Mesenchymal stem cell (in vitro differentiated cells and primary cell): Measurements from ENCODE around the gene RNF212B.

Experiments used
- DNase-seq: peaks from one replicate; pipeline ENCODE4 v3.0.0-alpha.2; 2013
- H2AFZ ChIP-seq: one replicate; pipeline ENCODE4 v1.6.1; 2013; ENCODE audit warnings: low read depth, mild to moderate bottlenecking, control low read depth, inconsistent platforms, low read length, moderate library complexity
- H2AK5ac ChIP-seq: 2 replicates; pipeline ENCODE4 v1.6.1; 2013; ENCODE audit warnings: low read length, moderate library complexity, mild to moderate bottlenecking, inconsistent platforms; ENCODE audit not compliant: severe bottlenecking
- H2BK120ac ChIP-seq: one replicate; pipeline ENCODE4 v1.6.1; 2013; ENCODE audit warnings: low read depth, mild to moderate bottlenecking, inconsistent platforms, low read length, moderate library complexity
- H2BK12ac ChIP-seq, 2 experiments: one replicate each; pipeline ENCODE4 v1.6.1; 2013; ENCODE audit warnings: inconsistent platforms in 2 of 2, low read length in 2 of 2, mild to moderate bottlenecking in 2 of 2, moderate library complexity in 2 of 2, control low read depth in 1 of 2
- H2BK15ac ChIP-seq: one replicate; pipeline ENCODE4 v1.6.1; 2013; ENCODE audit warnings: mild to moderate bottlenecking, low read depth, inconsistent platforms; ENCODE audit not compliant: poor library complexity, severe bottlenecking
- H2BK5ac ChIP-seq: 2 replicates; pipeline ENCODE4 v1.6.1; 2013; ENCODE audit warnings: low read depth, mild to moderate bottlenecking, low read length, control low read depth, inconsistent platforms; ENCODE audit not compliant: poor library complexity, severe bottlenecking
- H3K14ac ChIP-seq, 2 experiments: one replicate each; pipeline ENCODE4 v1.6.1; 2013; ENCODE audit warnings: inconsistent platforms in 2 of 2, low read length in 2 of 2, control low read depth in 1 of 2, mild to moderate bottlenecking in 1 of 2, moderate library complexity in 1 of 2
- H3K18ac ChIP-seq, 2 experiments: one replicate each; pipeline ENCODE4 v1.6.1; 2013; ENCODE audit warnings: inconsistent platforms in 2 of 2, low read length in 2 of 2, control low read depth in 1 of 2, low read depth in 1 of 2, mild to moderate bottlenecking in 1 of 2
- H3K23ac ChIP-seq, 2 experiments: one replicate each; pipeline ENCODE4 v1.6.1; 2013; ENCODE audit warnings: inconsistent platforms in 2 of 2, low read length in 2 of 2, mild to moderate bottlenecking in 2 of 2, moderate library complexity in 2 of 2, control low read depth in 1 of 2
- H3K27ac ChIP-seq: 2 replicates; pipeline ENCODE4 v1.5.1; 2013; ENCODE audit warnings: mild to moderate bottlenecking, moderate library complexity, low read length, control low read depth, inconsistent platforms; ENCODE audit not compliant: poor library complexity, severe bottlenecking
- H3K27me3 ChIP-seq, 2 experiments: 2 replicates each; pipeline versions ENCODE4 v1.6.1 to v1.7.0; 2013; ENCODE audit warnings: low read length in 2 of 2, mild to moderate bottlenecking in 2 of 2, moderate library complexity in 2 of 2, control low read depth in 1 of 2, inconsistent platforms in 1 of 2; ENCODE audit not compliant: control insufficient read depth in 1 of 2, insufficient read depth in 1 of 2
- H3K36me3 ChIP-seq, 2 experiments: 2 replicates each; pipeline versions ENCODE4 v1.6.1 to v1.7.0; 2013; ENCODE audit warnings: low read length in 2 of 2, control low read depth in 1 of 2, inconsistent platforms in 1 of 2, low read depth in 1 of 2, mild to moderate bottlenecking in 1 of 2; ENCODE audit not compliant: insufficient read depth in 2 of 2, control insufficient read depth in 1 of 2
- H3K4ac ChIP-seq, 2 experiments: one replicate each; pipeline ENCODE4 v1.6.1; 2013; ENCODE audit warnings: inconsistent platforms in 2 of 2, low read length in 2 of 2, mild to moderate bottlenecking in 2 of 2, moderate library complexity in 2 of 2, control low read depth in 1 of 2, low read depth in 1 of 2
- H3K4me1 ChIP-seq: 2 replicates; pipeline ENCODE4 v1.6.1; 2013; ENCODE audit warnings: low read depth, low read length, control low read depth; ENCODE audit not compliant: control insufficient read depth, insufficient read depth
- H3K4me2 ChIP-seq: 2 replicates; pipeline ENCODE4 v1.6.1; 2013; ENCODE audit warnings: low read length, mild to moderate bottlenecking, inconsistent platforms; ENCODE audit not compliant: poor library complexity, severe bottlenecking
- H3K4me3 ChIP-seq, 2 experiments: 2 replicates each; pipeline versions ENCODE4 v1.5.1 to v1.7.0; 2013; ENCODE audit warnings: low read length in 2 of 2, mild to moderate bottlenecking in 2 of 2, control low read depth in 1 of 2, low read depth in 1 of 2; ENCODE audit not compliant: insufficient read depth in 1 of 2
- H3K79me1 ChIP-seq: replicated peaks from 2 replicates; pipeline ENCODE4 v1.6.1; 2013; ENCODE audit warnings: mild to moderate bottlenecking, control low read depth, low read length, inconsistent platforms; ENCODE audit not compliant: poor library complexity, severe bottlenecking
- H3K9ac ChIP-seq: 2 replicates; pipeline ENCODE4 v1.7.0; 2013; ENCODE audit warnings: mild to moderate bottlenecking, low read length, moderate library complexity
- H3K9me3 ChIP-seq: 2 replicates; pipeline ENCODE4 v1.7.0; 2013; ENCODE audit warnings: mild to moderate bottlenecking, low read length; ENCODE audit not compliant: control insufficient read depth
- H4K8ac ChIP-seq: one replicate; pipeline ENCODE4 v1.6.1; 2013; ENCODE audit warnings: inconsistent platforms, mild to moderate bottlenecking, low read length, moderate library complexity
- H4K91ac ChIP-seq: one replicate; pipeline ENCODE4 v1.6.1; 2013; ENCODE audit warnings: mild to moderate bottlenecking, low read length, inconsistent platforms
- WGBS: methylation state at CpG from one replicate; pipeline ENCODE4 v1.1.7; 2013; ENCODE audit warnings: mixed read lengths; 5-methylcytosine and 5-hydroxymethylcytosine counted together

The RNF212B gene

DNA sequence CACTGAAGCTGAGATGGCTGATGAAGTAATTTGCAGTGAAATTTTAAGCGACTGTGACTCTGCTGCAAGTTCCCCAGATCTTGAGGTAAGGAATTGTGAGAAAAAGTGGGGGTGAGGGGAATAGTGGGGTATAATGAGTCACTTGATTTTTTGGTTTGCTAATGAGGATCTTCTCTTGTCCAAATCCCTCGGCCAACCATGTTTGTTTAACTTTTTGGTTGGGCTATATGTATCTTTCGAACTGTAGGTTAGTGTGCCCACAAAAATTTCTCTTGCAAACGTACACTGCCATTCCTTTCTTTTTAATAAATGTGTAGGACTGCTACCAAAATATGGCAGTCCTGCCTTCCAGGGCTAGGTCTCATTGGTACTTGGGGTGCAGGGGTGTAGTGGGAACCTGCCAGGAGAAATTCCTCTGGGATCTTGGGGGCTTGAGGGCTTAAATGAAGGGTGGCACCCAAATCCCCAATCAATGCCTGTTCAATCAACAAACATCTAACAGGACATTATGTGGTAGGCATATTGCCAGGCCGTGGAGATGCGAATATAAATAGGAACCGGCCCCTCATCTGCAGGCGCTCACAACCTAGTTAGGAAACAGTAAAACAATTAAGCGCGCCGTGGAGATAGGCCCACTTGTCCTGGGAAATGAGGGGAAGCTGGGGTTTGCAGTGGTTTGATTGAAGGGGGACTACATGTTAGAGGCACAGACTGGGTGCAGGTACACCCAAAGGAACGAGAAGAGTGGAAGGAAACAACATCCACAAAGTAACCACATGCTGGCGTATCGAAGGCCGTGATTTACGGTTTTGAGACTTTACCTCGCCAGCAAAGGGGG, 82.2 kb downstream of the RNF212B start:
- peaks cover 13% of the 10 kb centered on the region for H3K79me1 ChIP-seq
- H3K9ac ChIP-seq = peak overlapping the region; percentile 79
- peak overlapping the region; percentile 83 for H2AK5ac ChIP-seq
- H4K91ac ChIP-seq = peak overlapping the region; percentile 89
- no peak overlapping the region for H2BK5ac ChIP-seq
- H4K8ac ChIP-seq = peak overlapping the region; percentile 97
- WGBS = 98% methylated on average over 17 of the region's 17 CpGs
- no peak overlapping the region for H3K4me2 ChIP-seq
- DNase-seq = no peak
- peaks cover 26 to 58% of the 10 kb centered on the region in 2 experiments for H3K36me3 ChIP-seq
- H3K27ac ChIP-seq = peak overlapping the region; percentile 87
- H3K18ac ChIP-seq = peak overlapping the region; percentile 68 to 82
- peaks cover 16% of the 10 kb centered on the region for H3K4me1 ChIP-seq
- H3K14ac ChIP-seq = no peak overlapping the region
- H2BK15ac ChIP-seq = no peak overlapping the region
- no peak overlapping the region for H2BK12ac ChIP-seq
- no peaks in the 10 kb centered on the region for H3K27me3 ChIP-seq
- H3K4ac ChIP-seq = peak overlapping the region; percentile 27 to 86
- peak overlapping the region in 1 of 2 experiments; percentile 60 for H3K4me3 ChIP-seq
- peak overlapping the region in 1 of 2 experiments; percentile 3 for H3K23ac ChIP-seq
- H3K9me3 ChIP-seq = no peaks in the 10 kb centered on the region
- no peak overlapping the region for H2BK120ac ChIP-seq
- peak overlapping the region; percentile 73 for H2AFZ ChIP-seq

DNA sequence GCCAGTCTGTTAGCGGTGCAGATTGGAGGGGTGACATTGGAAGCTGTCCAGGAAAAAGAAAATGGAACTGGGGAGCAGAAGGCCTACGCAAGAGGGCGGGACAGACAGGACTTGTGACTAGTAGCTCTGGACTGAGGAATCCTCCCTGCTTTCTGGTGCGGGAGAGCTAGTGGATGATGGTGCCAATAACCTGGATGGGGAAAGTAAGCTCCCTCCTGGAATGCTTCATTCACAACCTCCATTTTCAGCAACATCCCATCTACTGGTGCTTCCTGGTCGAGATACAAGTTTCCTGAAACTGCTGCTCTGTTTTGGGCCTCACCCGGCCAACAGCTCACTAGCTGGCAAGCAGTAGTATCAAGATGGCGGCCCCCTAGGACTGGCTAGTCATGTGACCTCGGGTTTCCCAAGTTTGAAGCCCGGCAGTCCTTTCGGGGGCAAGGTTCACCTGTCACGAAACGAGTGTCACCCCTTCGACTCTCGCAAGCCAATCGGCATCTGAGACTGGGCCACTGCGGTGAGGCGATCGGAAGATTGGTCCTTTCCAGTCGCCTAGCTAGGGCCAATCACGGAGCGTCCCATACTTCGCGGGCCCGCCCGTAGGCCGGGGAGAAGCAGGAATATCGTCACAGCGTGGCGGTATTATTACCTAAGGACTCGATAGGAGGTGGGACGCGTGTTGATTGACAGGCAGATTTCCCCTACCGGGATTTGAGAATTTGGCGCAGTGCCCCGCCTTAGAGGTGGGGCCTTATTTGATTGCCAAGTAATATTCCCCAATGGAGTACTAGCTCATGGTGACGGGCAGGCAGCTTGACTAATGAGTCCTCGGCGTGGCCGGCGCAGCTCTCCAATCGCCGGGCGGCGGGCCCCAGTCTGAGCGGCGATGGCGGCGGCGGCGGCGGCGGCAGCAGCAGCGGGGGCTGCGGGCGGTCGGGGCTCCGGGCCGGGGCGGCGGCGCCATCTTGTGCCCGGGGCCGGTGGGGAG, 83.1 kb downstream of the RNF212B start, which contains the start of gene PABPN1:
PABPN1 (plus strand) TSS at position 874 of the 988 bp plus-strand sequence; CDS start at position 887, 13 bp downstream.
- peak within 1 kb of the TSS; percentile 48 to 50 for H3K14ac ChIP-seq
- H4K91ac ChIP-seq = peak within 1 kb of the TSS; percentile 89
- H3K9me3 ChIP-seq = no peaks in the 10 kb centered on the region
- H3K4me1 ChIP-seq = peaks cover 16% of the 10 kb centered on the region
- 8% methylated on average over 54 of the region's 63 CpGs for WGBS
- peak within 1 kb of the TSS; percentile 88 for H2BK120ac ChIP-seq
- peaks cover 31 to 60% of the 10 kb centered on the region in 2 experiments for H3K36me3 ChIP-seq
- peak within 1 kb of the TSS; percentile 95 for H2BK15ac ChIP-seq
- DNase-seq = peak; percentile 100
- H4K8ac ChIP-seq = peak within 1 kb of the TSS; percentile 97
- H3K18ac ChIP-seq = peak within 1 kb of the TSS; percentile 92 to 96
- no peaks in the 10 kb centered on the region for H3K27me3 ChIP-seq
- H2BK5ac ChIP-seq = peak within 1 kb of the TSS; percentile 89
- peak within 1 kb of the TSS; percentile 87 for H3K27ac ChIP-seq
- H2BK12ac ChIP-seq = no peak within 1 kb of the TSS
- H3K23ac ChIP-seq = peak within 1 kb of the TSS in 1 of 2 experiments; percentile 14
- H3K79me1 ChIP-seq = peaks cover 14% of the 10 kb centered on the region
- H3K4me2 ChIP-seq = peak within 1 kb of the TSS; percentile 71
- H3K9ac ChIP-seq = peak within 1 kb of the TSS; percentile 97
- H2AK5ac ChIP-seq = peak within 1 kb of the TSS; percentile 83
- peak within 1 kb of the TSS; percentile 73 for H2AFZ ChIP-seq
- peak within 1 kb of the TSS; percentile 77 to 93 for H3K4me3 ChIP-seq
- peak within 1 kb of the TSS; percentile 75 to 95 for H3K4ac ChIP-seq

DNA sequence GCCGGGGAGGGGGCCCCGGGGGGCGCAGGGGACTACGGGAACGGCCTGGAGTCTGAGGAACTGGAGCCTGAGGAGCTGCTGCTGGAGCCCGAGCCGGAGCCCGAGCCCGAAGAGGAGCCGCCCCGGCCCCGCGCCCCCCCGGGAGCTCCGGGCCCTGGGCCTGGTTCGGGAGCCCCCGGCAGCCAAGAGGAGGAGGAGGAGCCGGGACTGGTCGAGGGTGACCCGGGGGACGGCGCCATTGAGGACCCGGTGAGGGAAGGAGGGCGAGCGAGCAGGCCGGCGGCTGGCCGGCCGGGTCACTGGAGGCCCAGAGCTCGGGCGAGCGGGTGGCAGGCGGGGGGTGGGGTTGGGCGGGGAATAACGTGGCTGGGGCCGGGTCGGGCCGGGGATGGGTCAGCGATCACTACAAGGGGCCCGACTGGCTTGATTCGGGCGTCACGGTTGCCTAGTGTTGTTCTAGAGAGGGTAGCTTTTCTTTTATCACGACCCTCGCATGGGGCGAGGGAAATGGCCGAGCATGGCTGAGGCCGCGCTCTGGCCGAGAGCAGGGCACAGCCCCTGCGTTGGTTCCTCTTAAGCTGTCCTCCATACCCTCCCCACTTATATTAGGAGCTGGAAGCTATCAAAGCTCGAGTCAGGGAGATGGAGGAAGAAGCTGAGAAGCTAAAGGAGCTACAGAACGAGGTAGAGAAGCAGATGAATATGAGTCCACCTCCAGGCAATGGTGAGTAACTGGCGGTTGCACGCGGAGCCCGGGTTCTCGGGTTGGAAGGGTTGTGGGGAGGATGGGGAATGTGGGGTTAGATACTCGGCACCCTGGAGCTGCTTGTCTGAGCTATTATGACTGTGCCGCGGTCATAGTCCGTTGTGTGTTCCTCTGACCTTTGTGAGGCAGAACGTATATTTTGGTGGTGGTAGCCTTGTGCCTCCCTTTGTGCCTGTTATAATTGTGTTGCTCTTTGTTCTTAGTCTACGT, 84.1 kb downstream of the RNF212B start:
- H2AK5ac ChIP-seq = peak overlapping the region; percentile 36
- no peaks in the 10 kb centered on the region for H3K9me3 ChIP-seq
- peak overlapping the region; percentile 89 for H2BK5ac ChIP-seq
- WGBS = 0% methylated on average over 48 of the region's 64 CpGs
- H2BK12ac ChIP-seq = no peak overlapping the region
- H3K23ac ChIP-seq = peak overlapping the region in 1 of 2 experiments; percentile 14
- peak overlapping the region; percentile 75 to 95 for H3K4ac ChIP-seq
- peak overlapping the region; percentile 96 for H4K8ac ChIP-seq
- DNase-seq = peak; percentile 64
- H3K4me1 ChIP-seq = peaks cover 13% of the 10 kb centered on the region
- H3K27ac ChIP-seq = peak overlapping the region; percentile 79
- H2AFZ ChIP-seq = no peak overlapping the region
- H3K27me3 ChIP-seq = no peaks in the 10 kb centered on the region
- peak overlapping the region; percentile 88 for H2BK120ac ChIP-seq
- peaks cover 36 to 62% of the 10 kb centered on the region in 2 experiments for H3K36me3 ChIP-seq
- H3K9ac ChIP-seq = peak overlapping the region; percentile 97
- peak overlapping the region; percentile 48 to 50 for H3K14ac ChIP-seq
- peaks cover 12% of the 10 kb centered on the region for H3K79me1 ChIP-seq
- peak overlapping the region; percentile 77 to 93 for H3K4me3 ChIP-seq
- H3K4me2 ChIP-seq = peak overlapping the region; percentile 71
- H4K91ac ChIP-seq = peak overlapping the region; percentile 87
- peak overlapping the region; percentile 92 to 96 for H3K18ac ChIP-seq
- H2BK15ac ChIP-seq = peak overlapping the region; percentile 95
